Ureter (tissue), 1 donor: ENCODE data around the gene BIN2. TPM values are rescaled to one million over a fixed set of nuclear protein-coding genes. Genes with fewer than 3 reads are reported as not detected.
"Not testable (repeated sequence)": the region's sequence is repeated elsewhere in the genome, so short reads cannot be mapped to it uniquely, and the experiment has no call there.

Source experiments
- DNase-seq: peaks from one replicate; pipeline ENCODE4 v3.0.0-alpha.2; 2020; ENCODE audit warnings: low spot score
- total RNA-seq: library from RNA; stranded (reverse); gene quantifications from one replicate; pipeline ENCODE4 v1.2.4, GENCODE V29; 2023
- donor health status: DM: yes; HTN: yes; CAD: no.

BIN2 gene
- total RNA-seq, 1 donor from 2014 or later: 5.0 TPM

- DNase-seq: no peak
Observed at GRCh38 chr12:51311389-51311788, 12.6 kb downstream of the BIN2 start.

- no peak for DNase-seq
Observed at GRCh38 chr12:51307655-51308593, 16.1 kb downstream of the BIN2 start.

- no peak for DNase-seq
Observed at GRCh38 chr12:51306507-51306906, 17.5 kb downstream of the BIN2 start.

GRCh38 chr12:51300768-51301167, 23.2 kb downstream of the BIN2 start:
- DNase-seq: not testable (repeated sequence)

GRCh38 chr12:51295651-51296050, 28.3 kb downstream of the BIN2 start:
- no peak for DNase-seq

- not testable (repeated sequence) for DNase-seq
Observed at GRCh38 chr12:51294097-51294496, 29.9 kb downstream of the BIN2 start.

GRCh38 chr12:51293696-51294095, 30.3 kb downstream of the BIN2 start:
- DNase-seq: no peak

- not testable (repeated sequence) for DNase-seq
Observed at GRCh38 chr12:51291603-51292513, 32.1 kb downstream of the BIN2 start.

- no peak for DNase-seq
Observed at GRCh38 chr12:51285843-51286242, 38.1 kb downstream of the BIN2 start.

- DNase-seq: no peak
Observed at GRCh38 chr12:51281202-51281924, 42.6 kb downstream of the BIN2 start.

- no peak for DNase-seq
Observed at GRCh38 chr12:51275088-51275487, 48.9 kb downstream of the BIN2 start.

- DNase-seq: not testable (repeated sequence)
Observed at GRCh38 chr12:51272810-51273209, 51.2 kb downstream of the BIN2 start.

GRCh38 chr12:51270951-51271518, 52.9 kb downstream of the BIN2 start:
- no peak for DNase-seq

GRCh38 chr12:51270067-51270950, 53.7 kb downstream of the BIN2 start, which contains the start of gene SMAGP:
Gene SMAGP, minus strand, starts transcription at chr12:51270415. Its CDS starts 1,137 bp downstream, at chr12:51269278.
- DNase-seq: peak; percentile 82

GRCh38 chr12:51269174-51270066, 54.6 kb downstream of the BIN2 start:
- peak; percentile 62 for DNase-seq

- no peak for DNase-seq
Observed at GRCh38 chr12:51265024-51265423, 59.0 kb downstream of the BIN2 start.

GRCh38 chr12:51264297-51264696, 59.7 kb downstream of the BIN2 start:
- no peak for DNase-seq

- no peak for DNase-seq
Observed at GRCh38 chr12:51263341-51263740, 60.6 kb downstream of the BIN2 start.

- DNase-seq: no peak
Observed at GRCh38 chr12:51262758-51263177, 61.2 kb downstream of the BIN2 start.
